Activated naive CD8-positive, alpha-beta T cell treated with anti-CD3 and anti-CD28 coated beads, Interleukin-2, amount 50 U/mL, for 24 hours (primary cell): ENCODE measurements around the gene CCDC127.
"Not testable (repeated sequence)": the region's sequence is repeated elsewhere in the genome, so short reads cannot be mapped to it uniquely, and the experiment has no call there.

Experiments
- ATAC-seq: fragments of 150-1000 bp; cut with Tn5 transposase; one replicate; pipeline ENCODE4 v1.10.0; 2021
- DNase-seq: peaks from one replicate; pipeline ENCODE4 v3.0.0; 2021
- H3K27ac Mint-ChIP-seq: one replicate; pipeline ENCODE4 v1.8.0; 2021; ENCODE audit warnings: mild to moderate bottlenecking, mixed read lengths
- H3K27me3 Mint-ChIP-seq: one replicate; pipeline ENCODE4 v1.8.0; 2021; ENCODE audit warnings: mixed read lengths
- H3K36me3 Mint-ChIP-seq: one replicate; pipeline ENCODE4 v1.8.0; 2021; ENCODE audit warnings: low read depth, mixed read lengths
- H3K4me1 Mint-ChIP-seq: one replicate; pipeline ENCODE4 v1.8.0; 2021; ENCODE audit warnings: mixed read lengths
- H3K4me3 Mint-ChIP-seq: one replicate; pipeline ENCODE4 v1.8.0; 2021; ENCODE audit warnings: mild to moderate bottlenecking, moderate library complexity, mixed read lengths
- H3K9me3 Mint-ChIP-seq: one replicate; pipeline ENCODE4 v1.8.0; 2021; ENCODE audit warnings: mixed read lengths

CCDC127 gene

GRCh38 chr5:169728-170094 is 48.2 kb downstream of the CCDC127 start:
- H3K36me3 Mint-ChIP-seq = no peaks in the 10 kb centered on the region
- H3K4me3 Mint-ChIP-seq = no peak overlapping the region
- no peak for DNase-seq
- no peaks in the 10 kb centered on the region for H3K27me3 Mint-ChIP-seq
- no peaks in the 10 kb centered on the region for H3K4me1 Mint-ChIP-seq
- no peak overlapping the region for H3K27ac Mint-ChIP-seq
- no peak for ATAC-seq
- H3K9me3 Mint-ChIP-seq = no peaks in the 10 kb centered on the region

- H3K27me3 Mint-ChIP-seq = no peaks in the 10 kb centered on the region
- DNase-seq = no peak
- ATAC-seq = no peak
These were observed 48.8 kb downstream of the CCDC127 start for GRCh38 chr5:169071-169727.

GRCh38 chr5:167982-168660 is 49.8 kb downstream of the CCDC127 start:
- DNase-seq = no peak
- no peak overlapping the region for H3K4me3 Mint-ChIP-seq
- no peak for ATAC-seq
- H3K27ac Mint-ChIP-seq = no peak overlapping the region
- H3K27me3 Mint-ChIP-seq = no peaks in the 10 kb centered on the region
- no peaks in the 10 kb centered on the region for H3K9me3 Mint-ChIP-seq
- H3K36me3 Mint-ChIP-seq = no peaks in the 10 kb centered on the region
- no peaks in the 10 kb centered on the region for H3K4me1 Mint-ChIP-seq

More at GRCh38 chr5:169071-169727, 48.8 kb downstream of the CCDC127 start:
- H3K4me1 Mint-ChIP-seq = no peaks in the 10 kb centered on the region
- H3K4me3 Mint-ChIP-seq = no peak overlapping the region
- H3K36me3 Mint-ChIP-seq = no peaks in the 10 kb centered on the region
- no peaks in the 10 kb centered on the region for H3K9me3 Mint-ChIP-seq
- H3K27ac Mint-ChIP-seq = no peak overlapping the region

- Mint-ChIP-seq H3K9me3 (no peaks in the 10 kb centered on the region), H3K4me3 (no peak overlapping the region), H3K36me3 (no peaks in the 10 kb centered on the region), H3K27me3 (no peaks in the 10 kb centered on the region), H3K27ac (no peak overlapping the region), H3K4me1 (no peaks in the 10 kb centered on the region)
- DNase-seq (no peak), ATAC-seq (no peak)
These were observed 50.4 kb downstream of the CCDC127 start for GRCh38 chr5:167511-167910.

GRCh38 chr5:166441-167372 is 51.2 kb downstream of the CCDC127 start:
- H3K4me3 Mint-ChIP-seq = no peak overlapping the region
- no peaks in the 10 kb centered on the region for H3K36me3 Mint-ChIP-seq
- ATAC-seq (no peak), DNase-seq (no peak)
- no peaks in the 10 kb centered on the region for H3K27me3 Mint-ChIP-seq
- H3K9me3 Mint-ChIP-seq = no peaks in the 10 kb centered on the region
- no peaks in the 10 kb centered on the region for H3K4me1 Mint-ChIP-seq
- no peak overlapping the region for H3K27ac Mint-ChIP-seq

GRCh38 chr5:164783-165182 is 53.2 kb downstream of the CCDC127 start:
- H3K27me3 Mint-ChIP-seq, H3K36me3 Mint-ChIP-seq, H3K4me1 Mint-ChIP-seq, H3K4me3 Mint-ChIP-seq, H3K27ac Mint-ChIP-seq, H3K9me3 Mint-ChIP-seq, DNase-seq, ATAC-seq: not testable (repeated sequence)

- Mint-ChIP-seq H3K9me3 (no peaks in the 10 kb centered on the region), H3K27me3 (no peaks in the 10 kb centered on the region), H3K4me1 (peaks cover 1% of the 10 kb centered on the region), H3K4me3 (no peak overlapping the region), H3K36me3 (no peaks in the 10 kb centered on the region), H3K27ac (no peak overlapping the region)
- DNase-seq (no peak), ATAC-seq (no peak)
These were observed 53.7 kb downstream of the CCDC127 start for GRCh38 chr5:164244-164643.

- peaks cover 1% of the 10 kb centered on the region for H3K4me1 Mint-ChIP-seq
- no peak for ATAC-seq
- H3K27ac Mint-ChIP-seq = no peak overlapping the region
- H3K36me3 Mint-ChIP-seq = no peaks in the 10 kb centered on the region
- H3K4me3 Mint-ChIP-seq = no peak overlapping the region
- DNase-seq = no peak
- H3K27me3 Mint-ChIP-seq = no peaks in the 10 kb centered on the region
- H3K9me3 Mint-ChIP-seq = no peaks in the 10 kb centered on the region
These were observed 54.1 kb downstream of the CCDC127 start for GRCh38 chr5:163841-164240.

GRCh38 chr5:163338-163620 is 54.7 kb downstream of the CCDC127 start:
- Mint-ChIP-seq H3K27ac (no peak overlapping the region), H3K27me3 (no peaks in the 10 kb centered on the region), H3K9me3 (no peaks in the 10 kb centered on the region), H3K4me1 (peaks cover 1% of the 10 kb centered on the region), H3K4me3 (no peak overlapping the region), H3K36me3 (no peaks in the 10 kb centered on the region)
- ATAC-seq = no peak
- DNase-seq = no peak

GRCh38 chr5:162565-163337 is 55.2 kb downstream of the CCDC127 start:
- Mint-ChIP-seq H3K9me3 (no peaks in the 10 kb centered on the region), H3K36me3 (no peaks in the 10 kb centered on the region), H3K4me3 (no peak overlapping the region), H3K27ac (no peak overlapping the region), H3K27me3 (no peaks in the 10 kb centered on the region), H3K4me1 (peaks cover 1% of the 10 kb centered on the region)
- no peak for DNase-seq
- ATAC-seq = no peak

GRCh38 chr5:162190-162564 is 55.8 kb downstream of the CCDC127 start:
- Mint-ChIP-seq H3K27me3 (no peaks in the 10 kb centered on the region), H3K27ac (no peak overlapping the region), H3K36me3 (no peaks in the 10 kb centered on the region), H3K4me1 (peaks cover 1% of the 10 kb centered on the region), H3K4me3 (no peak overlapping the region), H3K9me3 (no peaks in the 10 kb centered on the region)
- DNase-seq (no peak), ATAC-seq (no peak)

- ATAC-seq = no peak
- Mint-ChIP-seq H3K4me1 (peaks cover 1% of the 10 kb centered on the region), H3K27ac (no peak overlapping the region), H3K4me3 (no peak overlapping the region), H3K27me3 (no peaks in the 10 kb centered on the region), H3K9me3 (no peaks in the 10 kb centered on the region), H3K36me3 (no peaks in the 10 kb centered on the region)
- no peak for DNase-seq
These were observed 56.2 kb downstream of the CCDC127 start for GRCh38 chr5:161803-162110.

- ATAC-seq = no peak
- H3K4me3 Mint-ChIP-seq = no peak overlapping the region
- no peaks in the 10 kb centered on the region for H3K27me3 Mint-ChIP-seq
- peaks cover 1% of the 10 kb centered on the region for H3K4me1 Mint-ChIP-seq
- no peak for DNase-seq
- no peaks in the 10 kb centered on the region for H3K9me3 Mint-ChIP-seq
- no peak overlapping the region for H3K27ac Mint-ChIP-seq
- H3K36me3 Mint-ChIP-seq = no peaks in the 10 kb centered on the region
These were observed 56.8 kb downstream of the CCDC127 start for GRCh38 chr5:160921-161802.

GRCh38 chr5:160173-160510 is 57.8 kb downstream of the CCDC127 start:
- Mint-ChIP-seq H3K9me3 (no peaks in the 10 kb centered on the region), H3K27ac (no peak overlapping the region), H3K4me1 (peaks cover 1% of the 10 kb centered on the region), H3K4me3 (no peak overlapping the region), H3K27me3 (no peaks in the 10 kb centered on the region), H3K36me3 (no peaks in the 10 kb centered on the region)
- DNase-seq (no peak), ATAC-seq (no peak)
